GM12872 (cell line): ENCODE measurements around the gene CYP3A4.

Experiments used
- TF ChIP-seq, protein P1 (sequence below): IDR thresholded peaks from 3 replicates; pipeline ENCODE4 v1.5.1; 2011; ENCODE audit warnings: low read depth, mild to moderate bottlenecking, low read length, moderate library complexity; ENCODE audit not compliant: insufficient read depth

The CYP3A4 gene

DNA sequence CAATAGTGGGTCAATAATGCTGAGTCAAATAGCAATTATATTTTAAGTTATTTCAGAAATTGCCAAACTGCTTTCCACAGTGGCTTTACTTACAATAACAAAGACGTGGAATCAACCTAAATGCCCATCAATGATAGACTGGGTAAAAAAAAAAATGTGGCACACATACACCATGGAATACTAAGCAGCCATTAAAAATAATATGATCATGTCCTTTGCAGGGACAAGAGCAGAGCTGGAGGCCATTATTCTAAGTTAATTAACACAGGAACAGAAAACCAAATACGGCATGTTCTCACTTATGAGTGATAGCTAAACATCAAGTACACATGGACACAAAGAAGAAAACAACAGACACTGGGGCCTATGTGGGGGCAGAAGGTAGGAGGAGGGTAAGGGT is 15.0 kb upstream of the CYP3A4 start:
- TF ChIP-seq, protein P1, sequence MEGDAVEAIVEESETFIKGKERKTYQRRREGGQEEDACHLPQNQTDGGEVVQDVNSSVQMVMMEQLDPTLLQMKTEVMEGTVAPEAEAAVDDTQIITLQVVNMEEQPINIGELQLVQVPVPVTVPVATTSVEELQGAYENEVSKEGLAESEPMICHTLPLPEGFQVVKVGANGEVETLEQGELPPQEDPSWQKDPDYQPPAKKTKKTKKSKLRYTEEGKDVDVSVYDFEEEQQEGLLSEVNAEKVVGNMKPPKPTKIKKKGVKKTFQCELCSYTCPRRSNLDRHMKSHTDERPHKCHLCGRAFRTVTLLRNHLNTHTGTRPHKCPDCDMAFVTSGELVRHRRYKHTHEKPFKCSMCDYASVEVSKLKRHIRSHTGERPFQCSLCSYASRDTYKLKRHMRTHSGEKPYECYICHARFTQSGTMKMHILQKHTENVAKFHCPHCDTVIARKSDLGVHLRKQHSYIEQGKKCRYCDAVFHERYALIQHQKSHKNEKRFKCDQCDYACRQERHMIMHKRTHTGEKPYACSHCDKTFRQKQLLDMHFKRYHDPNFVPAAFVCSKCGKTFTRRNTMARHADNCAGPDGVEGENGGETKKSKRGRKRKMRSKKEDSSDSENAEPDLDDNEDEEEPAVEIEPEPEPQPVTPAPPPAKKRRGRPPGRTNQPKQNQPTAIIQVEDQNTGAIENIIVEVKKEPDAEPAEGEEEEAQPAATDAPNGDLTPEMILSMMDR: no peak

GRCh38 chr7:99794585-99795502 is 10.9 kb upstream of the CYP3A4 start:
- TF ChIP-seq, protein P1: no peak

DNA sequence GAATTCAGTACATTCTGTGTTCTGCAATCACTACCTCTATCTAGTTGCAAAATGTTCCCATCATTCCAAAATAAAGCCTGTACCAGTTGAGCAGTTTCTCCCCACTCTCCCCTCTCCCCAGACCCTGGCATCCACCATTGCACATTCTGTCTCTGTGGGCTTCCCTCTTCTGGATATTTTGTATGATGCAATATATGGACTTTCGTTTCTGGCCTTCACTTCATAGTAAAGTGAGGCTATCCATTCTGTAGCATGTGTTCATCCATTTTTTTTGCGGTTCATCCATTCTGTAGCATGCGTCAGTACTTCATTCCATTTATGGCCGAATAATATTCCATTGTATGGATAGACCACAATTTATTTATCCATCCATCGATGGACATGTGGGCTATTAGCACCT is 9.5 kb upstream of the CYP3A4 start:
- TF ChIP-seq, protein P1: no peak

DNA sequence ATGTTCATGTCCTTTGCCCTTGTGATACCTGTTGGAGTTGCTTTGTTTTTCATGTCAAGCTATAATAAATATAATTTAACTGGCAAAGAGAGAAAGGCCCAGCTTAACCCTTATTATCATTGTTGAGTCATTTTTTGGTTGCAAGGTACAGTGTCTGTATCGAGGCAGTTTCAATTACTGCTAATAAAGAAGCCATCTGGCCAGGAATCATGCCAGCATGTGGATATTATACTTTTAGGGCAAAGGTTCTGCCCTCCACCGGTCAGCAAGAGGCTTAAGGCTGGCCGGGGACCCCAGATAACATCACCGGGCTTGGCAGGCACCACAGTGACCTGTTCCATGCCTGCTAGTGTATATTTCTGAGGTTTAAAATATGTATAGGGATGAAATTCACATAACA is 9.0 kb upstream of the CYP3A4 start:
- TF ChIP-seq, protein P1: no peak

- TF ChIP-seq, protein P1: no peak
Observed at GRCh38 chr7:99791667-99792369, 7.8 kb upstream of the CYP3A4 start.

DNA sequence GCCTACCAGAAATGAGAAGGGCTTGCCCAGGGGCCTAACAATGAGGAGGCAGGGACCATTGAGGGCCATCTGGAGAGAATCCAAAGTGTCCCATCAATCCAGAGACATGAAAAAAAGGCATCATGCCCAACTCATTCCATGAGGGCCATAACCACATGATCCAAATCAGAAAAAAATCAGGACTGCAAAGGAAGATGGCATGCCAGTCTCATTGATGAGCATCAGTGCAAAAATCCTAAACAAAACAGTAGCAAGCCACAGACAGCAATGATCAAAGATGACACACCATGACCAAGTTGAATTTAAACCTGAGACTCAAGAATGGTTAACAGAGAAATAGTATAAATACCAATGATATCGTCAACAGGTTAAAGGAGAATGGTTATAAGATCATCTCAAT is 7.0 kb upstream of the CYP3A4 start:
- TF ChIP-seq, protein P1: no peak

DNA sequence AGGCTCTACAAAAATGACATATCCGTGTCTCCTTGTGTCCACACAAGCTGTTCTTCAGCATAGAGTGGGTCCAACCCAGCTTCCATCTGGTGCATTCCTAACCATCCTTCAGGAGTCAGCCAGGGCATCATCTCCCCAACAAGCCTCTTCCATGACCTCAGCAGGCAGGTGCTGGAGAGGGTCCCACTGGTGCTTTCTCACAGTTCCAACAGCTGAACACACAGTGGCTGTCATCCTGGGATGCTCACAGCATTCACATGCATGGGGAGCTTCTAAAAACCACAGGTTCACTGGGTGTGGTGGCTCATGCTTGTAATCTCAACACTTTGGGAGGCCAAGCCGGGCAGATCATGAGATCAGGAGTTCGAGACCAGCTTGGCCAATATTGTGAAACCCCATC is 6.4 kb upstream of the CYP3A4 start:
- TF ChIP-seq, protein P1: no peak
